HepG2 (cell line): ENCODE results near the gene GNA12. TPM values are rescaled to one million over a fixed set of nuclear protein-coding genes. Genes with fewer than 3 reads are reported as not detected.

Source experiments
- ATAC-seq: fragments of 200-7000 bp; cut with Tn5 transposase; 3 replicates; pipeline ENCODE4 v1.9.1; 2020; ENCODE audit warnings: mild to moderate bottlenecking, moderate library complexity
- BruUV-seq: library from RNA; stranded (reverse); fragments of 400-500 nt; replicated peaks from 2 replicates; lab custom pipeline; 2021; lab: Mats Ljungman, UMichigan
- CTCF ChIA-PET: fragments of 300-600 bp; formaldehyde crosslinking; extraction: SDS; loops from one replicate; lab custom pipeline; 2021; ENCODE audit warnings: low total read pairs, inconsistent platforms, low intra/inter-chr PET ratio; lab: Yijun Ruan, JAX
- POLR2A ChIA-PET: fragments of 350-600 bp; sonication (Branson Sonifier 250); formaldehyde crosslinking; loops from one replicate; lab custom pipeline; 2020; ENCODE audit warnings: antibody characterized with exemption, inconsistent platforms; lab: Yijun Ruan, JAX
- DNase-seq: peaks from one replicate; pipeline ENCODE4 v3.0.0-alpha.2; 2015; ENCODE audit warnings: low spot score
- FAIRE-seq: peaks from 3 replicates; lab custom pipeline; 2011; peaks lifted over from hg19 to GRCh38; lab: Jason Lieb, UNC
- H2AFZ ChIP-seq: one replicate; pipeline ENCODE4 v1.6.1; 2011; ENCODE audit warnings: low read length, inconsistent platforms
- H3K27ac ChIP-seq: fragments of 300-600 bp; 3 replicates; pipeline ENCODE4 v1.8.0; 2011; ENCODE audit warnings: mixed run types, mild to moderate bottlenecking, mixed read lengths, low read length, inconsistent platforms; ENCODE audit not compliant: insufficient read depth; ENCODE audit errors: extremely low read length
- H3K27me3 ChIP-seq, 2 experiments: fragments of 200-600 bp in 1 of 2; 2 replicates in 1 of 2; 3 replicates in 1 of 2; pipeline versions ENCODE4 v1.6.0 to v1.8.0; 2011; ENCODE audit warnings: low read length in 2 of 2, mild to moderate bottlenecking in 2 of 2, moderate library complexity in 2 of 2, inconsistent platforms in 1 of 2; ENCODE audit not compliant: insufficient read depth in 2 of 2, control insufficient read depth in 1 of 2
- H3K36me3 ChIP-seq, 2 experiments: fragments of 200-600 bp in 1 of 2; replicated peaks in 1 of 2; 2 replicates in 1 of 2; 3 replicates in 1 of 2; pipeline versions ENCODE4 v1.5.1 to v1.8.0; 2011; ENCODE audit warnings: low read length in 2 of 2, inconsistent platforms in 1 of 2; ENCODE audit not compliant: insufficient read depth in 2 of 2, control insufficient read depth in 1 of 2
- H3K4me1 ChIP-seq: 2 replicates; pipeline ENCODE4 v1.5.1; 2012; ENCODE audit warnings: low read length, inconsistent platforms; ENCODE audit not compliant: insufficient read depth
- H3K4me2 ChIP-seq: 2 replicates; pipeline ENCODE4 v1.6.0; 2011; ENCODE audit warnings: low read depth, low read length, inconsistent platforms
- H3K4me3 ChIP-seq, 3 experiments: fragments of 200-600 bp in 1 of 3; sonication (generic), shearing (Covaris generic) in 1 of 3; replicated peaks in 1 of 3; 2 replicates each; pipeline ENCODE4 v1.5.1; 2011 to 2016; ENCODE audit warnings: low read length in 3 of 3, inconsistent platforms in 2 of 3, low read depth in 2 of 3, mild to moderate bottlenecking in 2 of 3, control low read depth in 1 of 3, mixed read lengths in 1 of 3; ENCODE audit not compliant: insufficient read depth in 1 of 3
- H3K79me2 ChIP-seq: one replicate; pipeline ENCODE4 v1.6.1; 2011; ENCODE audit warnings: low read length, inconsistent platforms; ENCODE audit not compliant: insufficient read depth
- H3K9ac ChIP-seq: 2 replicates; pipeline ENCODE4 v1.6.0; 2011; ENCODE audit warnings: mild to moderate bottlenecking, low read depth, low read length, inconsistent platforms; ENCODE audit not compliant: insufficient read depth
- H3K9me3 ChIP-seq: 2 replicates; pipeline ENCODE4 v1.5.1; 2012; ENCODE audit warnings: mild to moderate bottlenecking, low read length
- H4K20me1 ChIP-seq: 2 replicates; pipeline ENCODE4 v1.6.0; 2011; ENCODE audit warnings: inconsistent platforms, mild to moderate bottlenecking, low read length, moderate library complexity; ENCODE audit not compliant: insufficient read depth
- CEBPG ChIP-seq: IDR thresholded peaks from 2 replicates; pipeline ENCODE4 v1.6.1; 2016
- HDAC1 ChIP-seq: sonication (generic); formaldehyde crosslinking; IDR thresholded peaks from 2 replicates; pipeline ENCODE4 v1.5.1; 2020; ENCODE audit warnings: mild to moderate bottlenecking, missing genetic modification reagents
- HMGXB4 ChIP-seq, 2 experiments: sonication (generic) in 1 of 2; formaldehyde crosslinking in 1 of 2; IDR thresholded peaks; 2 replicates each; pipeline versions ENCODE4 v1.4.0 to v1.6.1; 2018 to 2020; ENCODE audit warnings: missing genetic modification reagents in 2 of 2, borderline replicate concordance in 1 of 2, low read depth in 1 of 2, mild to moderate bottlenecking in 1 of 2, missing biosample characterization in 1 of 2
- HNRNPH1 ChIP-seq: fragments of 200-400 bp; formaldehyde crosslinking; optimal IDR thresholded peaks from 2 replicates; pipeline ENCODE3; 2017; ENCODE audit warnings: mild to moderate bottlenecking, low read depth, low read length
- KLF11 ChIP-seq: IDR thresholded peaks from 2 replicates; pipeline ENCODE4 v1.6.1; 2016; ENCODE audit warnings: missing compliant biosample characterization
- RERE ChIP-seq: IDR thresholded peaks from 2 replicates; pipeline ENCODE4 v1.6.1; 2016; ENCODE audit warnings: low read depth, missing genetic modification reagents, missing compliant biosample characterization
- YY1 ChIP-seq: IDR thresholded peaks from 2 replicates; pipeline ENCODE4 v1.6.1; 2011; ENCODE audit warnings: low read length, low read depth, moderate library complexity, mild to moderate bottlenecking; ENCODE audit not compliant: insufficient read depth, insufficient replicate concordance
- ZFP36L1 ChIP-seq: sonication (generic); formaldehyde crosslinking; IDR thresholded peaks from 2 replicates; pipeline ENCODE4 v1.8.0; 2022; ENCODE audit warnings: mild to moderate bottlenecking, missing genetic modification reagents, moderate library complexity
- ZMAT5 ChIP-seq: sonication (generic); formaldehyde crosslinking; IDR thresholded peaks from 2 replicates; pipeline ENCODE4 v1.5.0; 2020; ENCODE audit warnings: mild to moderate bottlenecking, low read depth, missing genetic modification reagents, borderline replicate concordance
- ZNF205 ChIP-seq: IDR thresholded peaks from 2 replicates; pipeline ENCODE4 v1.6.1; 2018; ENCODE audit warnings: missing biosample characterization, missing genetic modification reagents
- ZNF24 ChIP-seq: fragments of 450-650 bp; IDR thresholded peaks from 2 replicates; pipeline ENCODE4 v1.6.1; 2017; ENCODE audit warnings: antibody characterized with exemption, mild to moderate bottlenecking
- ZNF331 ChIP-seq: sonication (generic); formaldehyde crosslinking; IDR thresholded peaks from 2 replicates; pipeline ENCODE4 v1.4.0; 2020; ENCODE audit warnings: missing genetic modification reagents
- ZNF44 ChIP-seq: sonication (generic); formaldehyde crosslinking; IDR thresholded peaks from 2 replicates; pipeline ENCODE4 v1.5.1; 2020; ENCODE audit warnings: mild to moderate bottlenecking, missing genetic modification reagents
- ZNF557 ChIP-seq: sonication (generic); formaldehyde crosslinking; IDR thresholded peaks from 2 replicates; pipeline ENCODE4 v1.4.0; 2020; ENCODE audit warnings: missing genetic modification reagents
- WGBS: methylation state at CpG from one replicate; pipeline ENCODE4 v1.1.6; 2017; ENCODE audit warnings: low lambda C conversion rate; 5-methylcytosine and 5-hydroxymethylcytosine counted together
- in situ Hi-C: cut with HindIII; loops from 2 replicates; pipeline ENCODE4 v1.10.0; 2017; ENCODE audit warnings: low pct_unique_long_range_greater_than_20kb; ENCODE audit not compliant: extremely low pct_ligation_motif_present
- intact Hi-C: fragments of 100-400 bp; cut with micrococcal nuclease; formaldehyde crosslinking; loops from one replicate; pipeline ENCODE4 v1.10.0; 2022; ENCODE audit not compliant: unreplicated experiment
- polyA plus RNA-seq, 8 experiments: library from polyadenylated mRNA; depleted of rRNA in 3 of 8; stranded (reverse) in 7 of 8; unstranded in 1 of 8; fragments of >200 nt; fragmentation: Illumina TruSeq in 4 of 8; extraction: Trizol in 4 of 8; gene quantifications; 2 replicates each; pipeline versions ENCODE4 v1.2.1 to v1.2.3, GENCODE V29; 2011 to 2016; ENCODE audit warnings: low read depth in 4 of 8, missing spikeins in 1 of 8, mixed read lengths in 1 of 8; ENCODE audit not compliant: insufficient read depth in 1 of 8
- total RNA-seq, 5 experiments: library from RNA; depleted of rRNA; stranded (reverse); fragments of >200 nt; fragmentation: Illumina TruSeq; extraction: Trizol; gene quantifications; 2 replicates each; pipeline ENCODE4 v1.2.3, GENCODE V29; 2016; ENCODE audit warnings: low read depth in 1 of 5

The GNA12 gene
- total and polyA plus RNA-seq, 2 of the 13 experiments (the other 11 are each of a cell fraction or from before 2014, with no cell fraction given) = 16.2 to 50.9 TPM

GRCh38 chr7:2764621-2765020, 79.5 kb downstream of the GNA12 start:
- Histone ChIP-seq H3K4me3 (no peak overlapping the region), H2AFZ (no peak overlapping the region), H3K27ac (no peak overlapping the region), H3K27me3 (no peaks in the 10 kb centered on the region), H3K36me3 (peaks cover 4 to 13% of the 10 kb centered on the region in 2 experiments; a peak in 3 of 5 replicates), H4K20me1 (no peaks in the 10 kb centered on the region), H3K79me2 (no peaks in the 10 kb centered on the region), H3K4me1 (peaks cover 14% of the 10 kb centered on the region), H3K9ac (no peak overlapping the region), H3K4me2 (no peak overlapping the region), H3K9me3 (no peaks in the 10 kb centered on the region)
- no peak for DNase-seq
- no TSS peak for BruUV-seq
- intact Hi-C loops = no loop called here
- ATAC-seq = no peak
- in situ Hi-C loops = no loop called here
- ChIA-PET CTCF (no interaction called here), POLR2A (no interaction called here)
- no peak for TF ChIP-seq HDAC1 (CRISPR knock-in tag)
- no peak for TF ChIP-seq HNRNPH1
- no peak for TF ChIP-seq KLF11 (CRISPR knock-in tag)
- no peak for TF ChIP-seq ZMAT5 (CRISPR knock-in tag)
- TF ChIP-seq ZNF557 (CRISPR knock-in tag) = no peak
- no peak for TF ChIP-seq ZNF24
- no peak for TF ChIP-seq RERE (CRISPR knock-in tag)
- TF ChIP-seq ZFP36L1 (CRISPR knock-in tag) = no peak
- no peak for TF ChIP-seq HMGXB4 (CRISPR knock-in tag; IDR thresholded peaks at IDR 0.05; ENCODE audit: borderline replicate concordance in 1 of 2, low read depth in 1 of 2)
- TF ChIP-seq ZNF205 (CRISPR knock-in tag) = no peak
- no peak for TF ChIP-seq CEBPG (CRISPR knock-in tag)
- TF ChIP-seq ZNF331 (CRISPR knock-in tag) = no peak
- no peak for TF ChIP-seq YY1
- no peak for TF ChIP-seq ZNF44 (CRISPR knock-in tag)
- no peak for FAIRE-seq
- WGBS = 98% methylated on average over 11 of the region's 11 CpGs
